A673 (cell line): ENCODE measurements around the gene DOCK1. TPM values are rescaled to one million over a fixed set of nuclear protein-coding genes. Genes with fewer than 3 reads are reported as not detected.
A peak's percentile ranks its signal among the peaks of the same experiment; 100 is the strongest.

Experiments
- BruUV-seq: library from RNA; stranded (reverse); fragments of 400-500 nt; replicated peaks from 2 replicates; lab custom pipeline; 2021; lab: Mats Ljungman, UMichigan
- CTCF ChIA-PET: fragments of 300-600 bp; sonication (Branson Sonifier 250); formaldehyde crosslinking; loops from one replicate; lab custom pipeline; 2022; ENCODE audit warnings: antibody characterized with exemption; lab: Charles Lee
- POLR2A ChIA-PET: fragments of 300-600 bp; sonication (Branson Sonifier 250); formaldehyde crosslinking; loops from one replicate; lab custom pipeline; 2022; ENCODE audit warnings: antibody characterized with exemption; ENCODE audit not compliant: low non-redundant PET; lab: Charles Lee
- DNase-seq: peaks from one replicate; pipeline ENCODE4 v3.0.0-alpha.2; 2015; ENCODE audit warnings: low spot score
- H3K27ac ChIP-seq: fragments of 200-600 bp; sonication (generic); 2 replicates; pipeline ENCODE4 v1.5.1; 2016; ENCODE audit warnings: mixed run types, low read depth, mild to moderate bottlenecking, mixed read lengths, antibody characterized with exemption, low read length; ENCODE audit not compliant: poor library complexity, severe bottlenecking
- H3K27me3 ChIP-seq: fragments of 200-600 bp; sonication (generic); replicated peaks from 2 replicates; pipeline ENCODE4 v1.6.1; 2017; ENCODE audit warnings: mixed run types, low read depth, mild to moderate bottlenecking, mixed read lengths, antibody characterized with exemption, low read length; ENCODE audit not compliant: insufficient read depth, poor library complexity
- H3K36me3 ChIP-seq: fragments of 200-600 bp; sonication (generic); 2 replicates; pipeline ENCODE4 v1.6.1; 2016; ENCODE audit warnings: mixed run types, mild to moderate bottlenecking, mixed read lengths, antibody characterized with exemption, low read length; ENCODE audit not compliant: insufficient read depth, poor library complexity, severe bottlenecking
- H3K4me1 ChIP-seq: fragments of 200-600 bp; sonication (generic); 2 replicates; pipeline ENCODE4 v1.6.1; 2017; ENCODE audit warnings: mixed run types, mild to moderate bottlenecking, mixed read lengths, antibody characterized with exemption, low read length; ENCODE audit not compliant: insufficient read depth, poor library complexity, severe bottlenecking
- H3K4me3 ChIP-seq: fragments of 200-600 bp; sonication (generic); 2 replicates; pipeline ENCODE4 v1.5.1; 2016; ENCODE audit warnings: low read depth, mixed run types, mild to moderate bottlenecking, mixed read lengths, low read length; ENCODE audit not compliant: poor library complexity, severe bottlenecking
- H3K9me3 ChIP-seq: fragments of 200-600 bp; sonication (generic); 2 replicates; pipeline ENCODE4 v1.6.1; 2016; ENCODE audit warnings: mixed run types, low read depth, mild to moderate bottlenecking, mixed read lengths, antibody characterized with exemption, low read length; ENCODE audit not compliant: poor library complexity, severe bottlenecking
- CTCF ChIP-seq: fragments of 300-800, 200-600 bp; sonication (generic); conservative IDR thresholded peaks from 2 replicates; pipeline ENCODE4 v1.5.1; 2017; ENCODE audit warnings: low read depth, mild to moderate bottlenecking, antibody characterized with exemption, low read length, moderate library complexity, mixed read lengths
- EZH2 ChIP-seq: fragments of 200-600 bp; sonication (generic); IDR thresholded peaks from 2 replicates; pipeline ENCODE4 v1.6.1; 2017; ENCODE audit warnings: borderline replicate concordance, low read depth, mild to moderate bottlenecking, mixed read lengths, antibody characterized with exemption, low read length; ENCODE audit not compliant: poor library complexity, severe bottlenecking
- intact Hi-C: fragments of 100-400 bp; cut with micrococcal nuclease; formaldehyde crosslinking; loops from one replicate; pipeline ENCODE4 v1.10.0; 2022; ENCODE audit not compliant: unreplicated experiment
- total RNA-seq: library from RNA; stranded (reverse); gene quantifications from 2 replicates; pipeline ENCODE4 v1.2.3, GENCODE V29; 2021

The DOCK1 gene
- total RNA-seq, 1 experiment from 2014 or later: 30.7 TPM

- POLR2A ChIA-PET: no interaction called here
- CTCF ChIA-PET: interaction anchor here (0.6 kb wide), 1 partner anchor 1036 kb away, joined by 3 read pairs; no protein-coding TSS in a partner anchor
- TF ChIP-seq EZH2: no peak
- no peak for TF ChIP-seq CTCF
- H3K27ac ChIP-seq: peak overlapping the region; percentile 33
- intact Hi-C loops: no loop called here
- no TSS peak for BruUV-seq
- peak; percentile 69 for DNase-seq
- H3K9me3 ChIP-seq: no peaks in the 10 kb centered on the region
- no peaks in the 10 kb centered on the region for H3K36me3 ChIP-seq
- no peak overlapping the region for H3K4me3 ChIP-seq
- H3K4me1 ChIP-seq: peaks cover 14% of the 10 kb centered on the region
- H3K27me3 ChIP-seq: no peaks in the 10 kb centered on the region
These were observed 67.6 kb downstream of the DOCK1 start for GRCh38 chr10:126972635-126973414.

- ChIA-PET CTCF (no interaction called here), POLR2A (no interaction called here)
- TF ChIP-seq EZH2: no peak
- no peak for TF ChIP-seq CTCF
- H3K9me3 ChIP-seq: no peaks in the 10 kb centered on the region
- no peak overlapping the region for H3K4me3 ChIP-seq
- H3K4me1 ChIP-seq: peaks cover 14% of the 10 kb centered on the region
- no peaks in the 10 kb centered on the region for H3K27me3 ChIP-seq
- intact Hi-C loops: no loop called here
- H3K36me3 ChIP-seq: no peaks in the 10 kb centered on the region
- no peak for DNase-seq
- no TSS peak for BruUV-seq
- no peak overlapping the region for H3K27ac ChIP-seq
These were observed 70.0 kb downstream of the DOCK1 start for GRCh38 chr10:126975221-126975620.

- H3K27me3 ChIP-seq: no peaks in the 10 kb centered on the region
- no TSS peak for BruUV-seq
- intact Hi-C loops: no loop called here
- H3K9me3 ChIP-seq: no peaks in the 10 kb centered on the region
- peaks cover 14% of the 10 kb centered on the region for H3K4me1 ChIP-seq
- TF ChIP-seq EZH2: no peak
- TF ChIP-seq CTCF: no peak
- CTCF ChIA-PET: no interaction called here
- DNase-seq: no peak
- no peak overlapping the region for H3K4me3 ChIP-seq
- H3K27ac ChIP-seq: no peak overlapping the region
- H3K36me3 ChIP-seq: no peaks in the 10 kb centered on the region
- POLR2A ChIA-PET: no interaction called here
These were observed 72.0 kb downstream of the DOCK1 start for GRCh38 chr10:126977216-126977615.
